WTC11 (cell line): ENCODE data around the gene GDAP1L1.

Experiments
- CTCF ChIP-seq: fragments of 200-600 bp; IDR thresholded peaks from 2 replicates; pipeline ENCODE4 v1.8.0; 2022; ENCODE audit warnings: antibody characterized with exemption
- E2F1 ChIP-seq: sonication (generic); formaldehyde crosslinking; IDR thresholded peaks from 2 replicates; pipeline ENCODE4 v1.8.0; 2022; ENCODE audit warnings: mild to moderate bottlenecking, missing genetic modification reagents
- ELF4 ChIP-seq: sonication (generic); formaldehyde crosslinking; IDR thresholded peaks from 2 replicates; pipeline ENCODE4 v1.8.1; 2022; ENCODE audit warnings: low read depth, mild to moderate bottlenecking, moderate library complexity, missing genetic modification reagents
- IRF1 ChIP-seq: sonication (generic); formaldehyde crosslinking; IDR thresholded peaks from 2 replicates; pipeline ENCODE4 v1.8.0; 2023; ENCODE audit warnings: missing genetic modification reagents
- JUN ChIP-seq: sonication (generic); formaldehyde crosslinking; IDR thresholded peaks from 2 replicates; pipeline ENCODE4 v1.8.0; 2023; ENCODE audit warnings: mild to moderate bottlenecking, missing genetic modification reagents
- MAX ChIP-seq: sonication (generic); formaldehyde crosslinking; IDR thresholded peaks from 2 replicates; pipeline ENCODE4 v1.8.0; 2022; ENCODE audit warnings: mild to moderate bottlenecking, missing genetic modification reagents
- NR1H2 ChIP-seq: sonication (generic); formaldehyde crosslinking; IDR thresholded peaks from 2 replicates; pipeline ENCODE4 v1.9.0; 2021; ENCODE audit warnings: mild to moderate bottlenecking, moderate library complexity, missing genetic modification reagents
- PREB ChIP-seq: sonication (generic); formaldehyde crosslinking; IDR thresholded peaks from 2 replicates; pipeline ENCODE4 v1.8.1; 2022; ENCODE audit warnings: mild to moderate bottlenecking, missing genetic modification reagents, moderate library complexity, borderline replicate concordance
- ZMAT4 ChIP-seq: fragments of 250-450 bp; sonication (Bioruptor Pico); IDR thresholded peaks from 2 replicates; pipeline ENCODE4 v1.9.0; 2021; ENCODE audit warnings: mild to moderate bottlenecking
- ZNF121 ChIP-seq: sonication (generic); formaldehyde crosslinking; IDR thresholded peaks from 2 replicates; pipeline ENCODE4 v1.8.0; 2023; ENCODE audit warnings: missing genetic modification reagents
- ZNF232 ChIP-seq: sonication (generic); formaldehyde crosslinking; IDR thresholded peaks from 2 replicates; pipeline ENCODE4 v1.8.0; 2022; ENCODE audit warnings: mild to moderate bottlenecking, missing genetic modification reagents
- ZNF263 ChIP-seq: sonication (generic); formaldehyde crosslinking; IDR thresholded peaks from 2 replicates; pipeline ENCODE4 v1.8.1; 2022; ENCODE audit warnings: low read depth, mild to moderate bottlenecking, moderate library complexity, missing genetic modification reagents

- TF ChIP-seq CTCF (no peak), MAX (CRISPR knock-in tag) (no peak), ELF4 (CRISPR knock-in tag) (no peak), ZMAT4 (no peak), ZNF232 (CRISPR knock-in tag) (no peak), NR1H2 (CRISPR knock-in tag) (no peak), ZNF121 (no peak), PREB (CRISPR knock-in tag) (no peak), E2F1 (CRISPR knock-in tag) (no peak), JUN (CRISPR knock-in tag) (no peak), ZNF263 (no peak), IRF1 (no peak)
Observed at GRCh38 chr20:44279228-44279627, 32.1 kb downstream of the GDAP1L1 start.
